NCI-H2107 treated with DMSO at 0.1 percent for 48 hours (cell line): Measurements from ENCODE around the gene C11orf86.
"Not testable (repeated sequence)": the region's sequence is repeated elsewhere in the genome, so short reads cannot be mapped to it uniquely, and the experiment has no call there.

Experiments
- DNase-seq: peaks from one replicate; lab custom pipeline; 2025; ENCODE audit not compliant: unreplicated experiment; lab: John Stamatoyannopoulos, UW

The C11orf86 gene, protein sequence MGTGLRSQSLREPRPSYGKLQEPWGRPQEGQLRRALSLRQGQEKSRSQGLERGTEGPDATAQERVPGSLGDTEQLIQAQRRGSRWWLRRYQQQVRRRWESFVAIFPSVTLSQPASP

GRCh38 chr11:66974724-66975404 lies at the start of gene C11orf86:
Gene C11orf86 (plus strand): TSS chr11:66975304. CDS start chr11:66975363, 59 bp downstream.
- no peak for DNase-seq

DNA sequence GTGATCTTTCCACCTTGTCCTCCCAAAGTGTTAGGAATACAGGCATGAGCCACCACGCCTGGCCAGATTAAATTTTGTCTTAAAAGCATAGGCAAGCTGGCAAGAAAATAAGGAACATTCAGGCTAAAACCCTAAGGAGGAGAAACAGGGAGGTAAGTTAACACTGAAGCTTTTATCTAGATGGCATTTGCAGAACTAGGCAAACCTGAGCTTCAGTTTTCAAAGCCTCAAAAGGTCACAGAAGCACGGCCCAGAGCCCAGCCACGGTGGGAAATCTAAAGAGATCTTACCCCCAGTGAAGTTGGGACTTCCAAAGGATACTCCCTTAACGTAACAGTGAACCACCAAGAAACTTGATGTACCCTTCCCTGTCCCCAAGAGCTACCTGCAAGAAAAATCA lies 45.4 kb upstream of the C11orf86 start:
- DNase-seq: no peak

DNA sequence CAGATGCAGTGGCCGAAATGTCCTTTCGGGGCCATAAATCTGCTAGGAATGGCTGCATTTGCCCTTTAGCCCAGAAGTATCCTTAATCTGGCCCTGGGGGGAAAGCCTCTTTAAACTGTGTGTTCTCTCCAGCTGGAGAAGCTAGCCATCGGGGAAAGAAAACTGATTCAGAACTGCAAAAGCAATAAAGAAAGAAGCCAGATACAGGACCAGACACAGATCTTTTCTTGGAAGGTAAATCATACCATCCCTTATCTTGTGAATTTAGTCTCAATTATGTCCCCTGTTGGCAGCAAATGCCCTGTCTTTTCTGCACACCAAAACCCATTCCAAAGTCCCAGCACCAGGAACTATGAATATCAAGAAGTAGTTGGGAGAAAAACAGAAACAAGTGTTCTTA lies 42.6 kb upstream of the C11orf86 start:
- DNase-seq: no peak

DNA sequence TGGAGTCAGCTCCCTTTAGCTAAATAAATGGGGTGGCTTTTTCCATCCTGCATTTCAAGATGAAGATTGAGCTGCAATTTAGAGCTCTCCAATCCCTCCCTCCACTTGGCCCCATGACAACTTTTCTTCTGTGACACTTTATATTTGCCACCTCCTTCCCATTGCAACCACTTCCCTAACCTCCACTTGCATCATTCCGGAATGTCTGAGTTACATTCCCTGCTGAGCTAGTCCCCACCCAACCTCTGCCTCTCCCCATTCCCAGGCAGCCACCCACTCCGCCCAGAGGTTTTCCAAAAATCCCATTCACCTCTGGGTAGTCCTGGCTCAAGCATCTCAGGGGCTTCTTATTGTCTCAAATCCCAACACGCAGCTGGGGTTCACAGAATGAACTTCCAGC lies 41.6 kb upstream of the C11orf86 start:
- DNase-seq: no peak

DNA sequence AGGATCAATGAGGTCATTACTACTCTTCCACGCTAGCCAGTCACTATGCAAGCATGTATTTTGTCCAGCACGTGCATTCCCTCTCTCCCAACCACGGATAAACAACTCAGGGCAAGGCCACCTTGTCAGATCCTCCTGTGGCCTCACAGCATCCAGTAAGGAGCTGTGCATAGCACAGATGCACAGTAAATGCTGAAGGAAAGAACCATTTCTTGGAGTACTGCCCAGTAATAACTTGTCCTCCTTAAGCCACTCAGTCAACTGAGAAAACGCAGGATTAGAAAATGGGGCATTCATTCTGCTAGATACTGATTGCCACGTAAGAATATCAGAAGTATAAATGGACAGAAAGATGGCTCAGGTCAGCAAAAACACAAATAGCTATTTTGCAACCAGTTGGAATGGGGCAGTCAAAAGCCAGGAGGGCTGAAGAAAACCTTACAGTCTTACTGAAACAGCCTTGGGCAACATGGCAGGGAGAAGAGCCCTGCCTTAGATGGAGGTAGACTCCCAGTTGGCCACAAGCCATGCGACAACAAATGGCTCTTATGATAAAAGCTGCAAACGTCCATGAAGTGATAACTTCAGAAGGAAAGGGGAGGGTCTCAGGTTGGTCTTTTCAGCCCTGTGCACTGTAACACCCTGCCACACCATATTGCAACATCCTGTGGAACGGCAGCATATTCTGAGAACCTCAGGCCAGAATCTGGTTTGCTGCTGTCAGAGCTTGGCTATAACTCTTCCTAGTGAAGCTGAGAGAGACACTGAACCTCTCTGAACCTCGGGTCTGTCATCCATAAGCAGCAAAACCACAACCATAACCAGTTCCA lies 39.9 kb upstream of the C11orf86 start:
- DNase-seq: no peak

- no peak for DNase-seq
Observed at GRCh38 chr11:66936311-66936711, 38.8 kb upstream of the C11orf86 start.

DNA sequence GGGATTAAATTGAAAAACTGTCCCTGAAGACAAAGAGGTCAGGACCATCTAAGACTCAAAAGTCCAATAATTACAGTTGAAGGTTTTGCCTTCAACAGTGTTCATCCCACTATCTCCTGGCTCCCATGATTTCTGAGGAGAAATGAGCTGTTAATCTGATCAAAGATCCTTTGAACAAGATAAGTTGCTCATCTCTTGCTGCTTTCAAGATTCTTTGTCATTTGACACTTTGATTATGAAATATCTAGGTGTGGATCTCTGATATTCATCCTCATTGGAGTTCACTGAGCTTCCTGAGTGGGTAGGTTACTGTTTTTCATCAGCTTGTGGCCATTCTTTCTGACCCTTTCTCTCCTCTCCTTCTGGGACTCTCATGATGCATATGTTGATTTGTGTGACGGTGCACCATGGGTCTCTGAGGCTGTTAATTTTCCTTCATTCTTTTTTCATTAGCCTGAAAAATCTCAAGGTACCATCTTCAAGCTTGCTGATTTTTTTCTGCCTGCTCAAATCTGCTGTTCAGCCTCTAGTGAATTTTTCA lies 37.8 kb upstream of the C11orf86 start:
- DNase-seq: no peak

DNA sequence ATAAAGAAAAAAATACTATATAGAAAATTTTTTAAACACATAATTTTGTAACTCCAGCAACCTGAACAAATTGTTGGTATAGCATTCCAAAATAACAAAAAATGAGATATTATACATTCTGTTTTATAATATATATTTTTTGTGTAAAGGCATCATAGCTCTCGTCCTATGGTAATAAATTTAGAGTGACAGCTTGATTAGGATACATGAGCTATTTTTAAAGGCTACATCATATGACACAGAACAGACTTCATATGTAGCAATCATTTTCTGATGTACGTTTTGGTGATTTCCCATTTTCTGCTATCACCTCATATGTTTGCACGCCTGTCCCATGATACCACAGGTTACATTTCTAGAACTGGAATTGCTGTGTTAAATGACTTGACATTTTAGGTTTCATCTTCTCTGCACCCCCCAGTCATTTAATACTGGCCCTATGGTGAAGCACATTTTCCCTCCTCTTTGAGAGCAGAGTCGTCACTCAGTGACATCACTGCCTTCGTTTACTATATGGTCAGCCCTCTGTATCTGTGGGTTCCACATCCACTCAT lies 36.4 kb upstream of the C11orf86 start:
- DNase-seq: no peak

GRCh38 chr11:66950112-66950535 lies 25.0 kb upstream of the C11orf86 start:
- DNase-seq: peak; percentile 60

DNA sequence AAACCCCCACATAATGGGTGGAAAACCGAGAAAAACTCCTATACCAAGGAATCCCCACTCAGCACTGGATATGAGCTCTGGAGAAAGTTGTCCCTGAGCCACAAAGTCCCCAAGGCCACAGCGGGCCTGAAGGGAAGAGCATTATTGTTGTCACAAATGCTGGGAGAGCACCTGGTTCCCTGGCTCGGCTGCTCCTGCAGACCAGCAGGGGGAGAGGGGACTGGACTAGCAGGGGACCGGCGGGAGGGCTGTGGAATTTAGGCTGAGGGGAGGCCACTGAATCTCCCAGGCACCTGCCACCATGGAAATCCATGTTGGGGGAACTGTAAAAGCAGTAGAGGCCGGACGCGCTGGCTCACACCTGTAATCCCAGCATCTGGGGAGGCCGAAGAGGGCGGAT lies 24.0 kb upstream of the C11orf86 start:
- no peak for DNase-seq

DNA sequence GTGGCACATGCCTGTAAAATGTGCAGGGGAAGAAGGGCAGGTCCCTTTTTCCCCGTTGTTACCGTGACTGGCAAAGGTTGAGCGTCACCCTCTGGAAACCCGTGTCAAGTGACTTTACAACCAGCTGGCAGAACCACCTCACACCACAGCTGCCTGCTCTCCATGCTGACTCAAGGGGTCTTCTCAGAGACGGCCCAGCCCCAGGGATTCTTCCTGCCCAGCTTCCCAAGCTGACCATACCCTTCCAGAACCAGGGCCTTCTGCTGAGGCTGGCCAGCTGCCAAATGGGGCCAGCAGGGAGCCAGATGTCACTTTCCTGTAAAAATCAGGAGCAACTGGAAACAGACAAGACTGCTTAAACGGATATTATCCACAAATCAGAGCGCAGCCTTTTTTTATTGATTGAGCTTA lies 23.2 kb upstream of the C11orf86 start:
- peak; percentile 48 for DNase-seq

- no peak for DNase-seq
Observed at GRCh38 chr11:66953081-66953833, 21.8 kb upstream of the C11orf86 start.

DNA sequence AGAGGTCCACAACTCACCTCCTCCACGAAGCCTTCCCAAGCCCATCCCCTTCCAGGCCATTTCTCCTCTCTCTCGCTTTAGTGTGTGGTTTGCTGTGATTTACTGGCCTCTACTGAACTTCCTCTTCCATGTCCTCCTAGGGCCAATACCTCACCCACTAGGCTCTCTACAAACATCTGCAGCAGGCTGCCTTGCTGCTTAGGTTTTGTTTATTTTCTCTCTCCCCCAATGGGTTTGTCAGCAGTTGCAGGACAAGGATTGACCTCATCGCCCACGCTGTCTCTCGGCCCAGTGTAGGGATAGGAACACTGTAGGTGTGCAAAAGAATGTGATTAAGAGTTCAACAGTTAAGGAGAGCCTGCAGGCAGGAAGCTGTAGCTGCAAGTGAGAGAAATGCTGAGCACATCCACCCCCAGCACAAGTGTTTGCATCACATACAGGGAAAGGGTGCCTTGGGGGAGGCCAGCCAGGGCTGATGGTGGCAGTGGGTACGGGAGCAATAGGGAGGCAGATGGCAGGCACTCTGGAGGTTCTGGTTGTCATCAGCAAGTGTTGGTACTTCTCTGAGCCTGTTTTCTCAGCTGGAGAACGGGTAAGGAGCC lies 18.3 kb upstream of the C11orf86 start:
- DNase-seq: no peak

DNA sequence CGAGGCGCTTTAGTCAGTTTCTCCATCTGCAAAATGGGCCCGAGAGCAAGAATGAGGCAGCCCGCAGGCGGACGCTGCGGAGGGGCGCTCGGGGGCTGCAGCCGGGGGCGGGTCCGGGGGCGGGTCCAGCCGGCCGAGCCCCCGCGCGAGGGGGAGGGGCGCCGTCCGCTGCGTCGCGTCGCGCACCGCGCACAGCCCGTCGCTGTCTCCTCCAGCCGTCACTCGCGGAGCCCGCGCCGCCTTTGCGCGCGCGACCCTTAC lies 17.2 kb upstream of the C11orf86 start:
- DNase-seq: no peak

GRCh38 chr11:66958232-66958955 lies 16.7 kb upstream of the C11orf86 start, which contains the start of gene PC:
Gene PC (minus strand): TSS chr11:66958383. CDS start chr11:66872159, 86,224 bp downstream.
- peak; percentile 97 for DNase-seq

- DNase-seq: no peak
Observed at GRCh38 chr11:66958956-66959274, 16.2 kb upstream of the C11orf86 start.

DNA sequence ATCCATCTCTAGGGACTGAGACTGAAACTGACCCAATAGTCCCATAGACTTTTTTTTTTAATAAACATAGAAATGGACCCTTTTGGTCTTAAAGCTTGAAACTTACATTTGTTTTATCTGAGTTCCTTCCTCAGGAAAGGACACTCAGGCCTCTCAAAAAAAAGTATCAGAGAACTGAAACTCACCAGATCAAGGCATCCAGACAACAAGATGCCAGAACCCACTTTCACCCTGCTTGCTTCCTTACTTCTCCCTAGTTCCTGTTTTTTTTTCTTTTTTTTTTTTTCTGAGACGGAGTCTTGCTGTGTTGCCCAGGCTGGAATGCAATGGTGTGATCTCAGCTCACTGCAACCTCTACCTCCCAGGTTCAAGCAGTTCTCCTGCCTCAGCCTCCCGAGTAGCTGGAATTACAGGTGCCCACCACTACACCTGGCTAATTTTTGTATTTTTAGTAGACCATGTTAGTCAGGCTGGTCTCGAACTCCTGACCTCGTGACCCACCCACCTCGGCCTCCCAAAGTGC lies 13.4 kb upstream of the C11orf86 start:
- not testable (repeated sequence) for DNase-seq

GRCh38 chr11:66962247-66962646 lies 12.9 kb upstream of the C11orf86 start:
- DNase-seq: no peak

- no peak for DNase-seq
Observed at GRCh38 chr11:66962801-66963200, 12.3 kb upstream of the C11orf86 start.

GRCh38 chr11:66964495-66964894 lies 10.6 kb upstream of the C11orf86 start:
- no peak for DNase-seq
